GM21367 (cell line): ENCODE measurements around the gene MOB3C.

Experiments used
- ATAC-seq: cut with Tn5 transposase; IDR thresholded peaks from one replicate; pipeline ENCODE4 v1.9.1; 2021; ENCODE audit not compliant: unreplicated experiment

The MOB3C gene

GRCh38 chr1:46580140-46580903, 36.3 kb downstream of the MOB3C start:
- ATAC-seq, result no peak

GRCh38 chr1:46577671-46578070, 38.9 kb downstream of the MOB3C start:
- ATAC-seq, result no peak

GRCh38 chr1:46576596-46576995, 40.0 kb downstream of the MOB3C start:
- no peak for ATAC-seq

- no peak for ATAC-seq
Observed at GRCh38 chr1:46575778-46576177, 40.8 kb downstream of the MOB3C start.

- no peak for ATAC-seq
Observed at GRCh38 chr1:46575300-46575699, 41.3 kb downstream of the MOB3C start.

- ATAC-seq, result no peak
Observed at GRCh38 chr1:46571691-46572225, 44.9 kb downstream of the MOB3C start.

- ATAC-seq, result no peak
Observed at GRCh38 chr1:46569884-46570725, 46.5 kb downstream of the MOB3C start.

GRCh38 chr1:46569116-46569515, 47.5 kb downstream of the MOB3C start:
- ATAC-seq, result no peak

- ATAC-seq, result no peak
Observed at GRCh38 chr1:46568461-46568891, 48.1 kb downstream of the MOB3C start.

- no peak for ATAC-seq
Observed at GRCh38 chr1:46563341-46563740, 53.3 kb downstream of the MOB3C start.

- no peak for ATAC-seq
Observed at GRCh38 chr1:46562498-46562897, 54.1 kb downstream of the MOB3C start.

- ATAC-seq, result no peak
Observed at GRCh38 chr1:46558966-46559365, 57.6 kb downstream of the MOB3C start.

GRCh38 chr1:46558141-46558963, 58.3 kb downstream of the MOB3C start:
- ATAC-seq, result no peak
